Measurements from ENCODE around the gene OR4B1.

Gene OR4B1

DNA sequence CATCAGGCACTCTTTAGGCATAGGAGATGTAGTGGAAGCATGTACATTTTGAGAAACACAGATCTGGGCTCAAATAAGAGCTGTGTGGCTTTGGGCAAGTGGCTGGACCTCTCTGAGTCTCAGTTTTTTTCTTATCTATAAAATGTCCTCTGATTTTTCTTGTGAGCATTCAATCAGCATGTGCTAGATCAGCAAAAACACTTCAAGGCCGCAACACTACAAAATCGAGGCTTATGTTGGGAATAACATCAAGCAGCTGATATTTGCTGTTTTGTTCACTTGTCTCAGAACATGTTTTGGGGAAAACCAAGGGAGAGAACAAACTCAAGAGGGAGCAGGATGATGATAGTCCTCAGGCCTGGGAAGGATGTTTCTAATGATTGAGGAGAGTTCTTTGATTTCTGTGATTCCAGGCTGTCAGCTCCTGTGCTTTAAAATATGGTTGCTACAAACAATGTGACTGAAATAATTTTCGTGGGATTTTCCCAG is 46.9 kb downstream of the OR4B1 start, which contains the start of gene OR4X1:
Gene OR4X1, plus strand, starts transcription at position 439 of the 489 bp plus-strand sequence. Its CDS starts 0 bp downstream, at position 439.
- no peak for DNase-seq
